GM23248 (cell line): ENCODE measurements around the gene GLP1R. TPM values are rescaled to one million over a fixed set of nuclear protein-coding genes. Genes with fewer than 3 reads are reported as not detected.

ENCODE experiments used
- DNase-seq: peaks from one replicate; pipeline ENCODE4 v3.0.0-alpha.2; 2015
- H2AFZ ChIP-seq: fragments of 200-600 bp; sonication (generic); 2 replicates; pipeline ENCODE4 v1.6.1; 2016; ENCODE audit warnings: antibody characterized with exemption
- H3F3A ChIP-seq: fragments of 200-600 bp; sonication (generic); 2 replicates; pipeline ENCODE4 v1.6.1; 2016; ENCODE audit warnings: mild to moderate bottlenecking, antibody characterized with exemption, mixed run types; ENCODE audit not compliant: insufficient read depth
- H3K27ac ChIP-seq: fragments of 200-600 bp; sonication (generic); 2 replicates; pipeline ENCODE4 v1.5.1; 2016; ENCODE audit warnings: mild to moderate bottlenecking
- H3K27me3 ChIP-seq: fragments of 200-600 bp; sonication (generic); replicated peaks from 2 replicates; pipeline ENCODE4 v1.6.1; 2016; ENCODE audit warnings: mild to moderate bottlenecking; ENCODE audit not compliant: insufficient read depth
- H3K36me3 ChIP-seq: fragments of 200-600 bp; sonication (generic); 2 replicates; pipeline ENCODE4 v1.6.1; 2016; ENCODE audit warnings: low read depth, mild to moderate bottlenecking
- H3K4me1 ChIP-seq: fragments of 200-600 bp; sonication (generic); 2 replicates; pipeline ENCODE4 v1.6.1; 2016; ENCODE audit warnings: mild to moderate bottlenecking; ENCODE audit not compliant: insufficient read depth
- H3K4me2 ChIP-seq: fragments of 200-600 bp; sonication (generic); one replicate; pipeline ENCODE4 v1.6.1; 2016; ENCODE audit warnings: mild to moderate bottlenecking; ENCODE audit not compliant: unreplicated experiment
- H3K4me3 ChIP-seq: fragments of 200-600 bp; sonication (generic); 2 replicates; pipeline ENCODE4 v1.5.1; 2016; ENCODE audit warnings: mild to moderate bottlenecking
- H3K79me2 ChIP-seq: fragments of 200-600 bp; sonication (generic); 2 replicates; pipeline ENCODE4 v1.6.1; 2016; ENCODE audit warnings: mild to moderate bottlenecking; ENCODE audit not compliant: insufficient read depth
- H3K9ac ChIP-seq: fragments of 200-600 bp; sonication (generic); 2 replicates; pipeline ENCODE4 v1.6.1; 2016; ENCODE audit warnings: mild to moderate bottlenecking
- H3K9me2 ChIP-seq: fragments of 200-600 bp; sonication (generic); 2 replicates; pipeline ENCODE4 v1.6.1; 2016; ENCODE audit warnings: mixed run types, mild to moderate bottlenecking, moderate library complexity; ENCODE audit not compliant: insufficient read depth
- H3K9me3 ChIP-seq: fragments of 200-600 bp; sonication (generic); one replicate; pipeline ENCODE4 v1.6.1; 2017; ENCODE audit warnings: low read depth
- H4K20me1 ChIP-seq: fragments of 200-600 bp; sonication (generic); 2 replicates; pipeline ENCODE4 v1.6.0; 2016; ENCODE audit not compliant: insufficient read depth
- EZH2 ChIP-seq: fragments of 200-600 bp; sonication (generic); IDR thresholded peaks from 2 replicates; pipeline ENCODE4 v1.6.1; 2018; ENCODE audit warnings: antibody characterized with exemption, mild to moderate bottlenecking; ENCODE audit not compliant: insufficient read depth, poor library complexity, severe bottlenecking
- EZH2phosphoT487 ChIP-seq: fragments of 200-600 bp; sonication (generic); IDR thresholded peaks from 2 replicates; pipeline ENCODE4 v1.6.1; 2018; ENCODE audit warnings: antibody characterized with exemption, moderate library complexity, mild to moderate bottlenecking, low read depth; ENCODE audit not compliant: insufficient read depth
- WGBS, 2 experiments: methylation state at CpG; one replicate each; pipeline ENCODE4 v1.1.6; 2015 to 2017; ENCODE audit warnings: low lambda C conversion rate in 2 of 2, low coverage in 1 of 2; ENCODE audit errors: missing lambda C conversion rate in 2 of 2; 5-methylcytosine and 5-hydroxymethylcytosine counted together
- in situ Hi-C: fragments of 300-500 bp; cut with MboI; formaldehyde crosslinking; loops from 2 replicates; pipeline ENCODE4 v1.15.0; 2020
- polyA plus RNA-seq: library from polyadenylated mRNA; unstranded; fragments of >200 nt; fragmentation: Nextera tagmentation; extraction: Ambion mirVana; gene quantifications from 2 replicates; pipeline ENCODE4 v1.2.1, GENCODE V29; 2016
- total RNA-seq: library from RNA; depleted of rRNA; stranded (reverse); fragments of >200 nt; shearing (Covaris generic); gene quantifications from 2 replicates; pipeline ENCODE4 v1.2.3, GENCODE V29; 2014

Gene GLP1R
- total and polyA plus RNA-seq, 2 experiments from 2014 or later = not detected

DNA sequence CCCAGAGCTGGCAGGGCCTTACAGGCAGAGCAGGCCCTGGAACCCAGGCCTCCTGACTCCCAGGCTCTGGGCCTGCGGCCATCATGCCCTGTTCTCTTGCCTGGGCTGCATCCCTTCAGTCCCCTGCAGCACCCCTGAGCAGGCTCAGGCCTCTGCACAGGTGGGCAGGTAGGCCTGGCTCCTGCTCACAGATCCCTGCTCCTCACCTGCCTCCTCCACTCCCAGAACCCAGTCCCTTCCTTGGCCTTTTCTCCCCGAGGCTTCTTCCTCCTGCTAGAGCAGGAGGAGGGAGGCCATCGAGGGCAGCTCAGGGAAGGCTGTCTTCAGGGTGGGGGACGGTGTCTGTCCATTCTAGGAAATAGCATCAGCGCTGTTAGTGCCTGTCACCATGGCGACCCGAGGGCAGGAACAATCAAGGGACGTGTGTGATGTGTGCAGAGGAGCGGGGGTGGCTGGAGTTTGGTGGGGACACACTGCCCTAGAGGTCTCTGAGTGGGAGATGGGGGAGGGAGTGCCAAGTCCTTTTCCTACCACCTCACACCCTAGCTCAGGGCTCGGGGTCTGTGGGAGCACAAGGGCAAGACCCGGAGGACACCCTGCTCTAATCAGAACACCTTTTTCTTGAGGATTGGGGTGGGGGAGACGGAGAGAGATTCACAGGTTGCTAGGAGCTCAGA lies 26.6 kb downstream of the GLP1R start:
- no peaks in the 10 kb centered on the region for H3K36me3 ChIP-seq
- H3K4me1 ChIP-seq = no peaks in the 10 kb centered on the region
- no peak overlapping the region for H2AFZ ChIP-seq
- H3K9ac ChIP-seq = no peak overlapping the region
- H3K4me3 ChIP-seq = no peak overlapping the region
- 35 to 38% methylated on average over 12 of the region's 12 CpGs for whole genome bisulfite sequencing, 2 experiments
- no peaks in the 10 kb centered on the region for H3K9me2 ChIP-seq
- no peak overlapping the region for H3K27ac ChIP-seq
- no peak overlapping the region for H3K4me2 ChIP-seq
- H3K9me3 ChIP-seq = no peaks in the 10 kb centered on the region
- TF ChIP-seq EZH2phosphoT487 (no peak), EZH2 (no peak)
- DNase-seq = no peak
- no peaks in the 10 kb centered on the region for H4K20me1 ChIP-seq
- in situ Hi-C loops = no loop called here
- H3F3A ChIP-seq = no peaks in the 10 kb centered on the region
- H3K27me3 ChIP-seq = peaks cover 13% of the 10 kb centered on the region; the same call in 1 of the 2 replicates
- H3K79me2 ChIP-seq = no peaks in the 10 kb centered on the region

DNA sequence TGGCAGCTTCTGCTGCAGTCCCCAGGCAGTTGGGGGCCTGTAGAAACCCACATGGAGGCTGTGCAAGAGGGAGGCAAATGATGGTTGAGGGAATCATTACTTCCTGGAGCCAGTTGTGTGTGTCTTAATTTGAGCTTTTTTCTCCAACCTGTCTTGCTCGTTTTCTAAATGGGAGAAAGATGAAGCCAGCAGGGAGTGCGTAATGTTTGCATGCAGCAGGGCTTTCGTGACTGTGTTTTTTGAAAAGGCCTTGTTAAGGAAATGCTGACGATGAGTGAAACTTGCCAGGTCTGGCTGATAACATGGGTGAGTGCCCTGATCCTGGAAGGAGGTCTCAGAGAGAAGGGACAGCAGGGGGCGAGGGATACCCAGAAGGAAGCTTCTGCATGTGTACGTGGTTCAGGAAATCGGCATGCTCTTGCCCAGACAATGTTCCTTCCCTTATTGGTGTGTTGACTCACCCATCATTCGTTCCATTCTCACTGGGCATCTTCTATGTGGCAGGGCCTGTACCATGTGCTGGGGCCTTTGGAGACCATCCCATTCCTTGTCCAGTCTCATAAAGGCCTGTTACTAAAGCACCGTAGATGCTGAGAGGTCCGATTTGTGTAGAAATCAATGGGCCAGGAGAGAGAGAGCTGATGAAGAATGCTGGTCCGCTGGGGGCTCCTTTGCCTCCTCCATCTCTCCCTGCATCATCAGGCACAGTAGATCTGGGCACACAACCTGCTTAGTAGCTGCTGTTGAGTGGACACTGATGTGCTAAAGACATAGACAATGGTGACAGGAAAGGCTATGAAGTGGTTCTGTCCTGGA lies 27.4 kb downstream of the GLP1R start:
- no peak for DNase-seq

DNA sequence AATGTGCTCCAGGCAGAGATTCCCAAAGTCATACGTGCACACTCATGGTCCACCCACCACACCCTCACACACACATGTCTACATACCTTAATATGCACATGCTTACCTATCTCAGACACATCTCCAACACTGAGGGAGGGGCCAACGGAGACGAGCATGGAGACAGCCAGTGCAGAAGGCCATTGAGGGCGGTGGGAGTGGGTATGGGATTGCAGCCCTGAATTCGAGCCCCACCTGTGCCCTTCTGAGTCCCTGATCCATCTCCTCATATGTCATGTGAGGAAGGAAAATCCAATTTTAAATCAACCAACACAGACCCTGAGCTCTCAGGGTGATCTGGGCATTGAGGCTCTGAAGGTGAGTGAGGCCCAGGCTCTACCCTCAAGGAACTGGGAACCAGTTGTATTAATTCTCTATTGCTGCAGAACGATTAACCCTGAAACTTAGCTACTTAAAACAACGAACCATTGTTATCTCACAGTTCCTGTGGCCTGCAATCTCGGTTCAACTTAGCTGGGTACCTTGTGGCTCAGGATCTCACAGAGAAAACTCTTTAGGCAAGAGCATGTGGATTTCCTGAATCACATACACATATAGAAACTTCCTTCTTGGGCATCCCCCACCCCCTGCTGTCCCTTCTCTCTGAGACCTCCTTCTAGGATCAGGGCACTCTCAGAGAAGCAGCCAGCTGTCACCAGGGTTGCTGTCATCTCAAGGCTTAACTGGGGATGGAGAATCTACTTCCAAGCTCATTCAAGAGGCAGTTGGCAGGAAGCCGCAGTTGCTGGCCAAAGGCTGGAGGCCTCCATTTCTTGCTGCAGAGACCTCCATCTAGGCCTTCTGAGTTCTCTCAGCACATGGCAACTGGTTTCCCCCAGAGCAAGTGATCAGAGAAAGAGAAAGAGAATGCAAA lies 28.3 kb downstream of the GLP1R start:
- in situ Hi-C loops = no loop called here
- TF ChIP-seq EZH2 (no peak), EZH2phosphoT487 (no peak)
- Histone ChIP-seq H3K9me2 (no peaks in the 10 kb centered on the region), H3K27me3 (0 out of 2 replicates have a peak, but pooled peaks cover 2% of the 10 kb centered on the region), H3K9ac (no peak overlapping the region), H3K4me3 (no peak overlapping the region), H3K9me3 (no peaks in the 10 kb centered on the region), H3K27ac (no peak overlapping the region), H3K4me2 (no peak overlapping the region), H3F3A (no peaks in the 10 kb centered on the region), H4K20me1 (no peaks in the 10 kb centered on the region), H3K79me2 (no peaks in the 10 kb centered on the region), H2AFZ (no peak overlapping the region), H3K36me3 (no peaks in the 10 kb centered on the region), H3K4me1 (no peaks in the 10 kb centered on the region)
- DNase-seq = no peak
- WGBS, 2 experiments = 37 to 40% methylated on average over 9 of the region's 9 CpGs

More for the DNA sequence above, 27.4 kb downstream of the GLP1R start:
- peaks cover 7% of the 10 kb centered on the region; the same call in 1 of the 2 replicates for H3K27me3 ChIP-seq
- H3K79me2 ChIP-seq = no peaks in the 10 kb centered on the region
- no peak overlapping the region for H3K27ac ChIP-seq
- H3F3A ChIP-seq = no peaks in the 10 kb centered on the region
- no peaks in the 10 kb centered on the region for H3K36me3 ChIP-seq
- no peak for TF ChIP-seq EZH2
- TF ChIP-seq EZH2phosphoT487 = no peak
- no peak overlapping the region for H3K4me2 ChIP-seq
- no peaks in the 10 kb centered on the region for H3K9me3 ChIP-seq
- no peak overlapping the region for H2AFZ ChIP-seq
- no peak overlapping the region for H3K9ac ChIP-seq
- 55 to 58% methylated on average over 11 of the region's 11 CpGs for WGBS, 2 experiments
- no peaks in the 10 kb centered on the region for H4K20me1 ChIP-seq
- H3K4me3 ChIP-seq = no peak overlapping the region
- no peaks in the 10 kb centered on the region for H3K9me2 ChIP-seq
- no peaks in the 10 kb centered on the region for H3K4me1 ChIP-seq
- in situ Hi-C loops = no loop called here
